IMR-90 (cell line): ENCODE measurements around the gene SLIT3. TPM values are rescaled to one million over a fixed set of nuclear protein-coding genes. Genes with fewer than 3 reads are reported as not detected.

Experiments
- ATAC-seq: fragments of 200-7000 bp; cut with Tn5 transposase; 2 replicates; pipeline ENCODE4 v1.9.1; 2020; ENCODE audit warnings: low read depth, mild to moderate bottlenecking, moderate library complexity
- BruUV-seq: library from RNA; stranded (reverse); fragments of 400-500 nt; replicated peaks from 2 replicates; lab custom pipeline; 2021; lab: Mats Ljungman, UMichigan
- CTCF ChIA-PET: fragments of 300-600 bp; formaldehyde crosslinking; extraction: SDS; loops from one replicate; lab custom pipeline; 2021; ENCODE audit warnings: antibody characterized with exemption; lab: Yijun Ruan, JAX
- POLR2A ChIA-PET: fragments of 300-600 bp; sonication (Branson Sonifier 250); formaldehyde crosslinking; loops from one replicate; lab custom pipeline; 2022; ENCODE audit warnings: antibody characterized with exemption; ENCODE audit not compliant: unreplicated experiment; lab: Charles Lee
- DNase-seq: peaks from one replicate; pipeline ENCODE4 v3.0.0; 2013
- H2AFZ ChIP-seq: replicated peaks from 2 replicates; pipeline ENCODE3; 2013; ENCODE audit warnings: low read length, mild to moderate bottlenecking; ENCODE audit not compliant: poor library complexity
- H2AK5ac ChIP-seq: 2 replicates; pipeline ENCODE4 v1.6.1; 2013; ENCODE audit warnings: low read depth, low read length, inconsistent platforms
- H2AK9ac ChIP-seq: replicated peaks from 2 replicates; pipeline ENCODE3; 2013; ENCODE audit warnings: mild to moderate bottlenecking, low read depth, low read length, moderate library complexity; ENCODE audit not compliant: poor library complexity
- H2BK120ac ChIP-seq: 2 replicates; pipeline ENCODE4 v1.6.1; 2013; ENCODE audit warnings: low read depth, low read length, inconsistent platforms
- H2BK15ac ChIP-seq: 3 replicates; pipeline ENCODE4 v1.6.1; 2013; ENCODE audit warnings: low read depth, low read length, inconsistent platforms
- H2BK20ac ChIP-seq: 2 replicates; pipeline ENCODE4 v1.6.1; 2013; ENCODE audit warnings: low read depth, mild to moderate bottlenecking, inconsistent platforms, low read length, moderate library complexity
- H2BK5ac ChIP-seq: 2 replicates; pipeline ENCODE4 v1.6.1; 2013; ENCODE audit warnings: mild to moderate bottlenecking, low read depth, low read length, inconsistent platforms; ENCODE audit not compliant: poor library complexity, severe bottlenecking
- H3K14ac ChIP-seq: replicated peaks from 2 replicates; pipeline ENCODE4 v1.6.1; 2013; ENCODE audit warnings: low read depth, low read length, inconsistent platforms
- H3K18ac ChIP-seq: 2 replicates; pipeline ENCODE4 v1.6.1; 2013; ENCODE audit warnings: low read depth, low read length, control low read depth
- H3K23ac ChIP-seq: 2 replicates; pipeline ENCODE4 v1.6.1; 2013; ENCODE audit warnings: low read depth, low read length, inconsistent platforms
- H3K27ac ChIP-seq: 2 replicates; pipeline ENCODE4 v1.5.1; 2013; ENCODE audit warnings: mild to moderate bottlenecking, control low read depth, low read length; ENCODE audit not compliant: insufficient read depth
- H3K27me3 ChIP-seq: 2 replicates; pipeline ENCODE4 v1.6.1; 2013; ENCODE audit warnings: low read length; ENCODE audit not compliant: control insufficient read depth, insufficient read depth
- H3K36me3 ChIP-seq: 2 replicates; pipeline ENCODE4 v1.6.1; 2013; ENCODE audit warnings: low read length, mixed read lengths; ENCODE audit not compliant: control insufficient read depth, insufficient read depth
- H3K4ac ChIP-seq: 2 replicates; pipeline ENCODE4 v1.6.1; 2013; ENCODE audit warnings: low read depth, low read length, inconsistent platforms
- H3K4me1 ChIP-seq: 2 replicates; pipeline ENCODE4 v1.6.1; 2013; ENCODE audit warnings: low read length, mixed read lengths; ENCODE audit not compliant: control insufficient read depth, insufficient read depth
- H3K4me2 ChIP-seq: 2 replicates; pipeline ENCODE4 v1.6.1; 2013; ENCODE audit warnings: low read depth, mild to moderate bottlenecking, control low read depth, low read length, moderate library complexity
- H3K4me3 ChIP-seq: 2 replicates; pipeline ENCODE4 v1.5.1; 2013; ENCODE audit warnings: low read depth, mild to moderate bottlenecking, control low read depth, low read length, moderate library complexity; ENCODE audit not compliant: insufficient read depth
- H3K56ac ChIP-seq: 2 replicates; pipeline ENCODE4 v1.6.1; 2013; ENCODE audit warnings: low read length, inconsistent platforms; ENCODE audit not compliant: insufficient read depth; ENCODE audit errors: extremely low read depth
- H3K79me1 ChIP-seq, 2 experiments: 2 replicates each; pipeline ENCODE4 v1.6.1; 2013; ENCODE audit warnings: low read length in 2 of 2, inconsistent platforms in 1 of 2, low read depth in 1 of 2
- H3K9ac ChIP-seq: 2 replicates; pipeline ENCODE4 v1.6.1; 2013; ENCODE audit warnings: low read depth, low read length, control low read depth
- H3K9me1 ChIP-seq: 2 replicates; pipeline ENCODE4 v1.6.1; 2013; ENCODE audit warnings: low read length, inconsistent platforms; ENCODE audit not compliant: insufficient read depth
- H3K9me3 ChIP-seq: 2 replicates; pipeline ENCODE4 v1.6.1; 2013; ENCODE audit warnings: low read length; ENCODE audit not compliant: control insufficient read depth, insufficient read depth
- H4K20me1 ChIP-seq: 2 replicates; pipeline ENCODE4 v1.6.1; 2013; ENCODE audit warnings: low read length, inconsistent platforms; ENCODE audit not compliant: insufficient read depth
- H4K5ac ChIP-seq: 2 replicates; pipeline ENCODE4 v1.6.1; 2013; ENCODE audit warnings: mild to moderate bottlenecking, low read depth, low read length, control low read depth
- H4K8ac ChIP-seq, 2 experiments: 2 replicates each; pipeline ENCODE4 v1.6.1; 2013; ENCODE audit warnings: low read depth in 2 of 2, low read length in 2 of 2, control low read depth in 1 of 2, inconsistent platforms in 1 of 2
- H4K91ac ChIP-seq: 2 replicates; pipeline ENCODE4 v1.6.1; 2013; ENCODE audit warnings: low read depth, low read length, inconsistent platforms; ENCODE audit not compliant: insufficient read depth
- BHLHE40 ChIP-seq: fragments of 150-350 bp; IDR thresholded peaks from 2 replicates; pipeline ENCODE4 v1.6.1; 2016; ENCODE audit warnings: mild to moderate bottlenecking, low read depth, low read length
- CEBPB ChIP-seq: IDR thresholded peaks from 2 replicates; pipeline ENCODE4 v1.6.1; 2012; ENCODE audit warnings: low read depth, low read length, improper control_type of control experiment
- CHD1 ChIP-seq: IDR thresholded peaks from 2 replicates; pipeline ENCODE4 v1.6.1; 2012; ENCODE audit warnings: low read depth, low read length, improper control_type of control experiment
- CTCF ChIP-seq: conservative IDR thresholded peaks from 2 replicates; pipeline ENCODE4 v1.5.1; 2012; ENCODE audit warnings: mild to moderate bottlenecking, low read depth, low read length, improper control_type of control experiment
- ELK1 ChIP-seq: fragments of 150-350 bp; IDR thresholded peaks from 2 replicates; pipeline ENCODE4 v1.6.1; 2016; ENCODE audit warnings: low read depth, mild to moderate bottlenecking, low read length, moderate library complexity, borderline replicate concordance
- FOS ChIP-seq: fragments of 150-350 bp; IDR thresholded peaks from 2 replicates; pipeline ENCODE4 v1.6.1; 2016; ENCODE audit warnings: low read depth, low read length
- MXI1 ChIP-seq: IDR thresholded peaks from 2 replicates; pipeline ENCODE4 v1.6.1; 2012; ENCODE audit warnings: low read depth, mild to moderate bottlenecking, low read length, moderate library complexity, borderline replicate concordance
- NFE2L2 ChIP-seq: fragments of 150-350 bp; IDR thresholded peaks from 2 replicates; pipeline ENCODE4 v1.6.1; 2016; ENCODE audit warnings: low read depth, mild to moderate bottlenecking, low read length
- POLR2A ChIP-seq: IDR thresholded peaks from 2 replicates; pipeline ENCODE4 v1.6.1; 2012; ENCODE audit warnings: mild to moderate bottlenecking, low read depth, low read length
- RCOR1 ChIP-seq: IDR thresholded peaks from 2 replicates; pipeline ENCODE4 v1.6.1; 2012; ENCODE audit warnings: mild to moderate bottlenecking, low read length, improper control_type of control experiment; ENCODE audit not compliant: insufficient replicate concordance
- RFX5 ChIP-seq: IDR thresholded peaks from 2 replicates; pipeline ENCODE4 v1.8.0; 2012; ENCODE audit warnings: low read depth, mild to moderate bottlenecking, low read length, moderate library complexity
- SMC3 ChIP-seq: fragments of 150-350 bp; IDR thresholded peaks from 2 replicates; pipeline ENCODE4 v1.6.1; 2016; ENCODE audit warnings: low read depth, mild to moderate bottlenecking, antibody characterized with exemption, low read length, moderate library complexity
- WGBS, 2 experiments: methylation state at CpG; one replicate each; pipeline versions ENCODE4 v1.1.5 to v1.1.7; 2013; ENCODE audit warnings: missing lambda C conversion rate in 2 of 2; ENCODE audit not compliant: insufficient read length in 1 of 2; ENCODE audit errors: extremely low coverage in 2 of 2; 5-methylcytosine and 5-hydroxymethylcytosine counted together
- dilution Hi-C: fragments of 300-500 bp; cut with HindIII; formaldehyde crosslinking; loops from one replicate; pipeline ENCODE4 v1.14.3; 2018; ENCODE audit warnings: low sequenced_read_pairs; ENCODE audit not compliant: unreplicated experiment
- in situ Hi-C: fragments of 300-500 bp; cut with MboI; formaldehyde crosslinking; loops from 3 replicates; pipeline ENCODE4 v1.14.3; 2019; ENCODE audit warnings: low sequenced_read_pairs, inconsistent platforms, mixed read lengths
- intact Hi-C: fragments of 100-400 bp; cut with micrococcal nuclease; formaldehyde crosslinking; loops from 2 replicates; pipeline ENCODE4 v1.10.0; 2022
- polyA plus RNA-seq, 3 experiments: library from polyadenylated mRNA; depleted of rRNA; stranded (reverse); fragments of >200 nt; gene quantifications; 2 replicates each; pipeline ENCODE4 v1.2.3, GENCODE V29; 2012; ENCODE audit warnings: low replicate concordance in 1 of 3
- total RNA-seq: library from RNA; depleted of rRNA; stranded (reverse); fragments of >200 nt; gene quantifications from 2 replicates; pipeline ENCODE4 v1.2.3, GENCODE V29; 2012

Gene SLIT3
- total and polyA plus RNA-seq, 2 of the 4 experiments (the other 2 are of a cell fraction) = 0.18 to 0.50 TPM

- no peak overlapping the region for H3K23ac ChIP-seq
- ATAC-seq = no peak
- H2AK9ac ChIP-seq = no peak overlapping the region
- no peak overlapping the region for H2AK5ac ChIP-seq
- BruUV-seq = no TSS peak
- no peak overlapping the region for H4K91ac ChIP-seq
- no peak for TF ChIP-seq BHLHE40
- TF ChIP-seq FOS = no peak
- TF ChIP-seq CTCF = no peak
- TF ChIP-seq ELK1 = no peak
- TF ChIP-seq CHD1 = no peak
- TF ChIP-seq NFE2L2 = no peak
- no peak for TF ChIP-seq CEBPB
- no peak for TF ChIP-seq RCOR1
- no peak for TF ChIP-seq MXI1
- TF ChIP-seq SMC3 = no peak
- no peak for TF ChIP-seq POLR2A
- TF ChIP-seq RFX5 = no peak
- no peak overlapping the region for H2BK20ac ChIP-seq
- no peak overlapping the region for H2BK5ac ChIP-seq
- no peak overlapping the region for H3K27ac ChIP-seq
- no peak overlapping the region for H3K4ac ChIP-seq
- no peak overlapping the region for H2BK120ac ChIP-seq
- H3K36me3 ChIP-seq = no peaks in the 10 kb centered on the region
- in situ Hi-C loops (no loop called here), intact Hi-C loops (no loop called here), dilution Hi-C loops (no loop called here)
- POLR2A ChIA-PET = no interaction called here
- H3K9ac ChIP-seq = no peak overlapping the region
- no peak for DNase-seq
- no peaks in the 10 kb centered on the region for H3K9me3 ChIP-seq
- 100% methylated on average over 1 of the region's 12 CpGs; no CpG with 5 or more reads in 1 of the 2 experiments for WGBS, 2 experiments
- no peak overlapping the region for H3K4me2 ChIP-seq
- no peak overlapping the region for H2AFZ ChIP-seq
- no peak overlapping the region for H4K5ac ChIP-seq
- H3K27me3 ChIP-seq = no peaks in the 10 kb centered on the region
- H2BK15ac ChIP-seq = no peak overlapping the region
- no peaks in the 10 kb centered on the region for H3K79me1 ChIP-seq
- no peaks in the 10 kb centered on the region for H3K4me1 ChIP-seq
- H3K4me3 ChIP-seq = no peak overlapping the region
- no peaks in the 10 kb centered on the region for H4K20me1 ChIP-seq
- CTCF ChIA-PET = no interaction called here
- no peak overlapping the region for H3K18ac ChIP-seq
- no peak overlapping the region for H4K8ac ChIP-seq
- H3K56ac ChIP-seq = no peak overlapping the region
- H3K9me1 ChIP-seq = no peaks in the 10 kb centered on the region
- no peak overlapping the region for H3K14ac ChIP-seq
These were observed 264.7 kb downstream of the SLIT3 start for GRCh38 chr5:169036079-169036805.
